T1000 (cell line): Measurements from ENCODE around the gene RREB1.

Source experiments
- DNase-seq: peaks from one replicate; lab custom pipeline; 2025; ENCODE audit warnings: mixed read lengths; lab: John Stamatoyannopoulos, UW

Gene RREB1

DNA sequence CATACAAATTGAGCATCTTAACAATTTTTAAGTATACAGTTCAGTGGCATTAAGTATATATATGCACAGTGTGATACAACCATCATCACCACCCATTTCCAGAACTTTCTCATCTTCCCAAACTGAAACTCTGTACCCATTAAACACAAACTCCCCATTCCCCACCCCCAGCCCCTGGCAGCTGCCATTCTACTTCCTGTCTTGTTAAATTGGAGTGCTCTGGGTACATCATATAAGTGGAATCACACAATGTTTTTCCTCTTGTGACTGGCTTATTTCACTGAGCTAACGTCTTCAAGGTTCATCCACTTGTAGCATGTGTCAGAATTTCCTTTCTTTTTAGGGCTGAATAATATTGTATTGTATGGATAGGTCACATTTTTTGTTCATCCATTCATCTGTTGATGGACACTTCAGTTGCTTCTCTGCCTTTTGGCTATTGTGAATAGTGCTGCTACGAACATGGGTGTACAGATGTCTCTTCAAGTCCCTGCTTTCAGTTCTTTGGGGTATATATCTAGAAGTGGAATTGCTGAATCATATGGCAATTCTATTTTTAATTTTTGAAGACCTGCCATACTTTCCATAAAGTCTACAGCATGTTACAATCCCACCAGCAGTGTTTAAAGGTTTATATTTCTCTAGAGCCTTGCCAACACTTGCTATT is 19.6 kb upstream of the RREB1 start:
- no peak for DNase-seq

GRCh38 chr6:7098993-7099392 is 8.8 kb upstream of the RREB1 start:
- DNase-seq, result no peak

- no peak for DNase-seq
Measured at GRCh38 chr6:7100072-7100752, 7.5 kb upstream of the RREB1 start.

GRCh38 chr6:7100753-7101081 is 7.0 kb upstream of the RREB1 start:
- DNase-seq, result no peak

GRCh38 chr6:7101290-7101689 is 6.5 kb upstream of the RREB1 start:
- no peak for DNase-seq

- no peak for DNase-seq
Measured at GRCh38 chr6:7104752-7105151, 3.0 kb upstream of the RREB1 start.

- no peak for DNase-seq
Measured at GRCh38 chr6:7106215-7106751, 1.5 kb upstream of the RREB1 start.

DNA sequence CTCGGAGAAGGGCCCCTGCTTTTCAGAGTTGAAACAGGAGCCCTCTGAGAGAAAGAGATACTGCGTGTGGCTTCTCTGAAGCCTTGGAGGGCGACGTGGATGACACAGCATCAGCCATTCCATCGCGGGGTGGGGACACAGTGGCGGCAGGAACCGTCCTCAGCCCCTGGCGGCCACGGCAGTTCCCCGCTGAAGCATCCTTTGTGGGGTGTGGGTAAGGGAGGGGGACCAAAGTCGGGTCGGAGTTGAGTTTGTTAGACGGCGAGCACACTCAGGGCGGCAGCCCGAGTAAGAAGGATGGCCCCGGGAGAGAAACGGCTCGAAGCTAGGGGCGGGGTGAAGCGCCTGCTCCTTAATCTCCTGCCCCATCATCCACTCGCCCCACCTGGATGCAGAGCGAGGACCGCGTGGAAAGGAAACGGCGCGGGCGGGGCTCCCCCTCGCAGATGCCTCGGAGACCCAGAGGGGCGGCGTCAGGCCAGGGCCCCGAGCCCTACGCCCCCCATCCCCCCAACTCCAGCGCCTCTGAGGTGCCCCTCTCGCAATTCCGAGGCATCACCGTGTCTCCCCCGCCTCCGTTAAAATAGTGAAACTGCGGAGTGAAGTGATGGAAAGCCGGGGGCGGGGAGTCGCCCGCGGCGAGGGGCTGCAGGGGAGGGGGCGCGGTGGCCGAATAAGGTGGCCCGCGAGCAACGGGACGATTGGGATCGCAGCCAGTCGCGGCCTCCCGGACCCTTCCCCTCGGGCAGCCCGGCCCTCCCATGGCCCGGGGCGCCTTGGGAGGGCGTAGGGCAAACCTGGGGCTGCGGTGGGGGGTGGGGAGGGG is 796 bp upstream of the RREB1 start:
- DNase-seq, result no peak

GRCh38 chr6:7108196-7108963 is 619 bp downstream of the RREB1 start:
- DNase-seq, result peak; percentile 35

DNA sequence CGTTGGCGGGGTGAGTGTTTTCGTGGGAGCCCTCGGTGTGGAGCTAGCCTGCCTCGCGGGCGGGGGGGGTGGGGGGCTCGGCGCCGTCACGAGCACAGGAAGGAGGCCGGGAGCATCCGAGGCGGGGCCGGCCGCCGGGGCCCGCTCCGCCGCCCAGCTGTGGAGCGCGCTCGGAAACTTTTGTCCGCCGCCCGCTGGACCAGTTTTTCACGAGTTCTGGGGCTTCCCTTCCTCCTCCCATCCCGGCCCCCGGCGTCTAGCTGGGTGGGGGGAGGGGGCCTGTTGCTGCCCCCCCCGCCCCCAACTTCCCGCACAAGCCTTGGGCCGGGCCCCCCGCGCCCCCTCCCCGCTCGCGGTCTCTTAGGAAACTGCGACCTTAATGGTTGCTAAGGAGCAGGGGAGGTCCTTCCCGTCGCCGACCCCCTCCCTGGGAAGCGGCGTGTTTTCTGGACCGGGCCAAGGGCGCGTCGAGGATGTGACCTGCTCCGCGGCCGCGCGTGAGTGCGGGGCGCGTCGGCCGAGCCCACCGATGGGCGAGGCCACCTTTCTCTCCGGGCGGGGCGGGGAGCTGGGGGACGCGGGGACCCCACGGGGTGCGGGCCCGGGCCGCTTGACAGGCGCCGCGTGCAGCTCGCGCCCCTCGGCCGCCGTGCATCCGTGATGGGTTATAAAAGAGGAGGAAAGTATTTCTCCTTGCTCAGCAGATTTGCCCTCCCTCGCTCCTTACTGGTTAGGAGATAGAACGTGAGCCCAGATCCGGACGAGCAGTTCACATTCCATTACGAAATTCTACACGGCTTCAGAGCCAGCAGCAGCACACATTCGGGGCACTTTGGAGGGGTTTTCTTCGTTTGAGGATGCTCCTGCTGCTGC is 1.4 kb downstream of the RREB1 start:
- DNase-seq, result no peak

GRCh38 chr6:7110092-7110792 is 2.5 kb downstream of the RREB1 start:
- no peak for DNase-seq

DNA sequence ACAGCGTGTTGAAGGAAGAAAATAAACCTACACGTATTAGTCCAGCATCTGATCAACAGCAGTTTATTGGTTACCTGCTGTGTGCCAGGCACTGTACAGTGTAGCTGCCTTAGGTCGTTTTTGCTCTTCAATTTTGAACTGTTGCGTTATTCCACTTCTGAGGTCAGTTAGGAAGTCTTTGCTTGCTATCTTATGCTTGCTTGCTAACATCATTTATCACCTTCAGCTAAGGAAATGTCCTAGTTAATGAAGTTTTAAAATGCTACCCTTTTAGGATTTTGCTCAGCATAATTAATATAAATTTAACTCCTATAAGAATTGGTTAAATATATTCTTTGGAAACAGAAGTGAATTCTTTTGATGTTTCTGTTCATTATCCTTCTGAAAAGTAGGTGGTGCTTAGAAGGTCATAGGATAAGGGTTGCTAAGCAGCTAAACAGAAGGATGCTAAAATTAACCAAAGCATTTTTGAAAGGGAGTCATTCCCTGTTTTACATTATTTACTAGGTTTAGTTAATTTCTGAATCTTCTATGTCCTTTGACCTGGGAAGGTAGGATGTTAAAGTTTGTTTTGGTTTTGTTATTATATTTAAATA is 3.4 kb downstream of the RREB1 start:
- DNase-seq, result no peak

DNA sequence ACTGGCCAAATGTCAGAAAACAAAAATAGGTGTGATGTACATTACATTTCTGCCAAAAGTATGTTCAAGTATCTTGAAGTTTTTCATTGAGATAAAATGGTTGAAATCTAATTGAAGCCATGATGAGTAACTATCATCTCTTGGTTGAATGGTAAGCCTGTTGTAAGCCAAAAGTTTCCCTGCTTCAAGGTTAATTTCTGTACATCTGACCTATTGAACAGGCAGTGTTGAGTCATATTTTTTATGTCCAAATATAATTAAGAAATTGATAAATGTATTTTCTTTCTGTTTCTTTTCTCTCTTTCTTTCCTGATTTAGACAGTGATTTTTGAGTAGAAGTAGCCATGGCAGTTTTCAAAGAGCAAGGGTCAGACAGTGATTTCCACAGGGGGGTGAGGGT is 4.4 kb downstream of the RREB1 start:
- DNase-seq, result no peak

DNA sequence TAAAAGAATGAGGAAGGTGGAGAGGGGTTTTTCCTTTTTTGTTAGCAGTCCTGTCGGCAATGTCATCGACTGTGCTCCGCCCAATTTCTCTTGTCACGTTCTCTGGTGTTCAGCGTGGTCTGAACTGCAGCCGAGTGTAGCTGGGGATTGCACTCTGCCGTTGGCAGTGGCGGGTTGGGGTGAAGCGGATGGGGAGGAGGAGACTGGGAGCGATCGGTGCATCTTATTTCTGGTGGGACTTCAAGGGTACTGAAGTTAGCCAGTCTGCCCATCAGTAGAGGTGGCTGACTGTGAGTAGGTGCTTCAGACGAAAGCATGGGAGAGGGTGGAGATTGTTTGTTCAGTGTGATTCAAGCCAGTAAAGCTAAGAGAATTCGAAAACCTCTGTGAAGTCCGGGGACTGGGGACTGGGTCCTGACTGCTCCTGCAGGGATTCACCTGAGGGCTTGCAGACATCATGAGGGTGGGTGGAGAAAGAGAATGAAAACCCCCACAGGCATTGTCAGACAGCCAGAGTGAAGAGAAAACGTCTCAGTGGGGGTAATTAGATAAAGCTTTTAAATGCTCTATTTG is 5.1 kb downstream of the RREB1 start:
- no peak for DNase-seq

DNA sequence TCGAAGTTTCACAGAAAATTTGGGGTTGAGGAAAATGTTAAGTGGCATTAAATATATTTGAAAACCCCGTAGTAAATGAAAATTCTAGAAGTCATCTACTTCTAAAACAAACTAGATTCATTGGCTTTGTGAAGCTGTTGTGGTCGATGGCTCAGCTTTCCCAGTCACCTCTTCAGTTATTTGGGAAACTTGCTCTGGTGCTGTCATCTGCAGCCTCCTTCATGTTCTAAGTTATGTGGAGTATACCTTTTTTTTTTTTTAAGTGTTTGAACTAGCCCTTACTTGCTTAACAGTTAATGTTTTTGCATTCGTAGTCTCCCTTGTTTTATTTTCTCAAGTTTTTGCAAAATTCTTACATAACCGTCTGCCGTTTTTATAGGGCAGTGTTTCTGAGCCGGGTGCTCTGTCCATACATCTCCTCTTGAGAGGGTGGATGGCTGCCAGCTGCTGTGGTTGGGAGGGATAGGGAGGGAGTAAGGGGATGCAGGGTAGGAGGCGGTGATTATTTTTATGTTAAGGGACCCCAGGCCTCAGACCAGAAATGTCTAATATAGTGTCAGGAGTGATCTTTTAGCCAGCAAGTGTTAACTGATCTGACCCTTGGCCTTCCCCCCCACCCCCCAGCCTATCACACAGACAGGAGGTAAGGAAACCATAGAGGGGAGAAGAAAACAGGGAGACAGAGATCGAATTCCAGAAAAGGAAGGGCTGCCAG is 7.1 kb downstream of the RREB1 start:
- DNase-seq, result no peak

DNA sequence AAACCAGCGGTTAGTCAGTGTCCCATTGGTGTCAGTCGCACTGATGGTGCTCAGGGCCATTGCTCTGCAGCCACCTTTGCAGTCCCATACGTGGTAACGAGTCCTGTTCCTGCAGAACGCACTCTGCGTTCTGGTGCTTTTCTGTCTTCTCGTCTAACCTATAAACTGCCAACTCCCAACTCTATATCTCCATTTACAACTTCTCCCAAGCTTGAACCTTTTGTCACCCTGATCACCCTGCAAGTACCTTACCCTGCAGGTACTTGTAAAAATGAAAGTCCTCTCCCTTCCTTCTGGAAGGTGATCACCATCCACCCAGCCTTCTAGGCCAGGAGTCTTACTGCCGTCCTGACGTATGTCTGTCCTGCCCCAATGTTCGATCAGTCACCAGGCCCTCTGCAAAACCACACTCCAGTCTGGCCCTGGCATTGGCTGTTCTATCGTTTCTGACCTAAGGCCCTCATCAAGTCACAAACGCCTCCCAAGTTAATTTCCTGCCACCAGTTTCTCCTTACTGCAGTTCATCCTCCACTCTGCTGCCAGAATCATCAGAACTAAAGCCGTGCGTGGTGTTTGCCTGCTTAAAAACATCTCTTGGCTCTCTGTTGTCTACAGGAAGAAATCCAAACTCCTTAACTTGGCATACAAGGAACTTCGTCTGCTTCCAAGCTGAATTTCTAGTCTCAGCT is 7.9 kb downstream of the RREB1 start:
- DNase-seq, result no peak

- no peak for DNase-seq
Measured at GRCh38 chr6:7119272-7119801, 11.6 kb downstream of the RREB1 start.

- DNase-seq, result no peak
Measured at GRCh38 chr6:7121700-7122241, 14.0 kb downstream of the RREB1 start.
